ENCODE results near the gene CAMK1D. TPM values are rescaled to one million over a fixed set of nuclear protein-coding genes. Genes with fewer than 3 reads are reported as not detected.

Gene CAMK1D
- total and polyA plus RNA-seq, 8 donors, result 1.4 to 26.9 (median 3.9) TPM

GRCh38 chr10:12419262-12419847, 70.0 kb downstream of the CAMK1D start:
- H3K4me3 ChIP-seq, result no peak overlapping the region
- 52 to 69% (median 63%) methylated on average over 9 of the region's 9 CpGs for WGBS, 5 donors
- H3K36me3 ChIP-seq, result no peaks in the 10 kb centered on the region
- H3K4me1 ChIP-seq, result peaks cover 0 to 20% (median 13%) of the 10 kb centered on the region in 4 donors
- peak in 1 of 2 donors; percentile 44 for DNase-seq
- intact Hi-C loops (cut with DNase I; ENCODE audit: low total_unique reads), result no loop called here
- H3K9me3 ChIP-seq, result no peaks in the 10 kb centered on the region
- H3K27me3 ChIP-seq, result no peaks in the 10 kb centered on the region
- TF ChIP-seq POLR2A (IDR thresholded peaks at IDR 0.05) (no peak), EP300 (IDR thresholded peaks at IDR 0.05) (no peak), POLR2AphosphoS5 (IDR thresholded peaks at IDR 0.05) (peak in 2 of 3 donors; percentile 25)
- TF ChIP-seq, protein P1, sequence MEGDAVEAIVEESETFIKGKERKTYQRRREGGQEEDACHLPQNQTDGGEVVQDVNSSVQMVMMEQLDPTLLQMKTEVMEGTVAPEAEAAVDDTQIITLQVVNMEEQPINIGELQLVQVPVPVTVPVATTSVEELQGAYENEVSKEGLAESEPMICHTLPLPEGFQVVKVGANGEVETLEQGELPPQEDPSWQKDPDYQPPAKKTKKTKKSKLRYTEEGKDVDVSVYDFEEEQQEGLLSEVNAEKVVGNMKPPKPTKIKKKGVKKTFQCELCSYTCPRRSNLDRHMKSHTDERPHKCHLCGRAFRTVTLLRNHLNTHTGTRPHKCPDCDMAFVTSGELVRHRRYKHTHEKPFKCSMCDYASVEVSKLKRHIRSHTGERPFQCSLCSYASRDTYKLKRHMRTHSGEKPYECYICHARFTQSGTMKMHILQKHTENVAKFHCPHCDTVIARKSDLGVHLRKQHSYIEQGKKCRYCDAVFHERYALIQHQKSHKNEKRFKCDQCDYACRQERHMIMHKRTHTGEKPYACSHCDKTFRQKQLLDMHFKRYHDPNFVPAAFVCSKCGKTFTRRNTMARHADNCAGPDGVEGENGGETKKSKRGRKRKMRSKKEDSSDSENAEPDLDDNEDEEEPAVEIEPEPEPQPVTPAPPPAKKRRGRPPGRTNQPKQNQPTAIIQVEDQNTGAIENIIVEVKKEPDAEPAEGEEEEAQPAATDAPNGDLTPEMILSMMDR (IDR thresholded peaks at IDR 0.05), result no peak
- peak overlapping the region in 2 of 5 donors; percentile 47 to 67 for H3K27ac ChIP-seq

DNA sequence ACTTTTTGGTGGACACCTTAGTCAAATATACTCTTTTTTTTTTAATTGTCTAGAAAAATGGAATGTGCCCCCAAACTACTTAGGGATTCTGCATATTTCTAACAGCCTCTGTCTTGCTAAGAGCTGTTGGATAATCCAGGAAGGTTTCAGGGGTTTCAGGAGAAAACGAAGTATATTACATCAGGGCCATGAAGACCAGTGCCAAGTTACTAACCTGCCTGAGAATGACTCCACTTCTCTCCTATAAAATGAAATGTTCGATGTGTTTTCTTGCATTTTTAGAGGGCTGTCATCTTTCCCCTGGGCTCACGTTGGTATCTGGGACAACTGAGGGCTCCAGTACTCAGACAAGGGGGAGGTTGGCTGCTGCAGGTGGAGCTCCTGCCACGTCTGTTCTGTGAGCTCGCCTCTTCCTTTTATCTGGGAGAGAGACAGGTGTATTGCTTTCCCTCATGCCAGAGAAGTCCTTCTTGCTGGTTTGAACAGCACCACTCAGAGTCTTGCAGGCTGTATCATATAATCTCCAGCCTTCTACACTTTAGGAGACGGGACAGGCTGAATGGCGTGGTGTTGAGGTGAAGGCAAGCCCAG, 71.3 kb downstream of the CAMK1D start:
- TF ChIP-seq POLR2AphosphoS5 (IDR thresholded peaks at IDR 0.05), result no peak
- TF ChIP-seq, protein P1 (IDR thresholded peaks at IDR 0.05), result no peak
- Histone ChIP-seq H3K9me3 (no peaks in the 10 kb centered on the region), H3K4me1 (peaks cover 0 to 24% (median 13%) of the 10 kb centered on the region in 4 donors), H3K27ac (no peak overlapping the region), H3K36me3 (no peaks in the 10 kb centered on the region), H3K4me3 (no peak overlapping the region), H3K27me3 (no peaks in the 10 kb centered on the region)
- no peak for DNase-seq
- intact Hi-C loops (cut with DNase I; ENCODE audit: low total_unique reads), result no loop called here
- 81 to 89% (median 86%) methylated on average over 7 of the region's 7 CpGs for WGBS, 5 donors

DNA sequence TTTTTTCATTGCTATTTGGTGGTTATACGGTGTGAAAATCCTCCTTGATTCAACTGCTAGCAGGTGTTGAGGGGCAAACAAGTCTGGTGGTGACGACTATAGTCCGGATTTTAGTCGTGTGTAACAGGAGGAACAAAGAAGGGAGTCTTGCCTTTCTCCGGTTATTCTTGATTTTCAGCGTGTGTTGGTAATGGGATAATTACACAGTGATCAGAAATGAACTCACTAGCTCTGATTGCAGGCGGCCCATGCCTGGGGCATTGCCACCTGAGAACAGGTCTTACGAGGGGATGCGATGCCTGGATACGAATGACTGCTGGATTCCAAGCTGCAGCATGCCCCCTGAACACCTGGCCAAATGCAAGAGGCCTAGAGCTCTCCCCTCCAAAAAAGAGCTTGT, 72.8 kb downstream of the CAMK1D start:
- H3K27me3 ChIP-seq, result no peaks in the 10 kb centered on the region
- TF ChIP-seq, protein P1 (IDR thresholded peaks at IDR 0.05), result no peak
- TF ChIP-seq POLR2A (IDR thresholded peaks at IDR 0.05) (no peak), EP300 (IDR thresholded peaks at IDR 0.05) (no peak)
- no peaks in the 10 kb centered on the region for H3K36me3 ChIP-seq
- no peaks in the 10 kb centered on the region for H3K9me3 ChIP-seq
- WGBS, 5 donors, result 91 to 96% (median 95%) methylated on average over 10 of the region's 10 CpGs
- no peak overlapping the region for H3K4me3 ChIP-seq
- DNase-seq, result no peak
- H3K4me1 ChIP-seq, result peaks cover 0 to 17% (median 3%) of the 10 kb centered on the region in 4 donors
- H3K27ac ChIP-seq, result no peak overlapping the region
- intact Hi-C loops (cut with DNase I; ENCODE audit: low total_unique reads), result no loop called here

DNA sequence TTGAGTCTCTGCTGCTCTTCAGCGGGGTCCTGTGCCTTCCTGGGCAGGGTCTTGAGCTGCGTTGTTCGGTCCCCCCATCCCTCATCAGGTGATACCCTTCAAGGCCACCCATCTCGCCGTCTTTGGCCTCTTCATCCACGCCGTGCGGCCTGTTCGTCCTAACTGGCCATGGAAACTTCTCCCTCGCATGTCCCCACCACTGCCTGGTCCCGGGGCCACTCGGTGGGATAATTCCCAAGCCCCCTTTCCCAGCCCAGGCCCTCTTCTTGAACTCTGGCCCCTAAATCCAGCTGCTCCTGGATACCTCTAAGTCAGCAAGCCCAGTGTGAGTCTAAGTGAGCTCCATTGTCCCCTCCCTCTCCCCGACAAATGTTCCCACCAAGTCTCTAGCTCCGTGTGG, 74.5 kb downstream of the CAMK1D start:
- WGBS, 5 donors, result 93 to 97% (median 94%) methylated on average over 14 of the region's 14 CpGs
- intact Hi-C loops (cut with DNase I; ENCODE audit: low total_unique reads), result no loop called here

More for the DNA sequence above, 74.5 kb downstream of the CAMK1D start:
- DNase-seq, result no peak
- Histone ChIP-seq H3K9me3 (no peaks in the 10 kb centered on the region), H3K4me3 (no peak overlapping the region), H3K27me3 (no peaks in the 10 kb centered on the region), H3K36me3 (no peaks in the 10 kb centered on the region), H3K27ac (no peak overlapping the region), H3K4me1 (peaks cover 0 to 14% (median 0%) of the 10 kb centered on the region in 4 donors)
- no peak for TF ChIP-seq EP300 (IDR thresholded peaks at IDR 0.05)
- TF ChIP-seq POLR2A (IDR thresholded peaks at IDR 0.05), result no peak
- TF ChIP-seq, protein P1 (IDR thresholded peaks at IDR 0.05), result no peak
- TF ChIP-seq POLR2AphosphoS5 (IDR thresholded peaks at IDR 0.05), result no peak

Data from stomach (tissue), 9 donors.